HG03060 (cell line): ENCODE data around the gene PKP1.
"Not testable (repeated sequence)": the region's sequence is repeated elsewhere in the genome, so short reads cannot be mapped to it uniquely, and the experiment has no call there.

ENCODE experiments used
- ATAC-seq: cut with Tn5 transposase; IDR thresholded peaks from one replicate; pipeline ENCODE4 v1.9.1; 2021; ENCODE audit warnings: low read depth, moderate number of reproducible peaks; ENCODE audit not compliant: unreplicated experiment

Gene PKP1, protein sequence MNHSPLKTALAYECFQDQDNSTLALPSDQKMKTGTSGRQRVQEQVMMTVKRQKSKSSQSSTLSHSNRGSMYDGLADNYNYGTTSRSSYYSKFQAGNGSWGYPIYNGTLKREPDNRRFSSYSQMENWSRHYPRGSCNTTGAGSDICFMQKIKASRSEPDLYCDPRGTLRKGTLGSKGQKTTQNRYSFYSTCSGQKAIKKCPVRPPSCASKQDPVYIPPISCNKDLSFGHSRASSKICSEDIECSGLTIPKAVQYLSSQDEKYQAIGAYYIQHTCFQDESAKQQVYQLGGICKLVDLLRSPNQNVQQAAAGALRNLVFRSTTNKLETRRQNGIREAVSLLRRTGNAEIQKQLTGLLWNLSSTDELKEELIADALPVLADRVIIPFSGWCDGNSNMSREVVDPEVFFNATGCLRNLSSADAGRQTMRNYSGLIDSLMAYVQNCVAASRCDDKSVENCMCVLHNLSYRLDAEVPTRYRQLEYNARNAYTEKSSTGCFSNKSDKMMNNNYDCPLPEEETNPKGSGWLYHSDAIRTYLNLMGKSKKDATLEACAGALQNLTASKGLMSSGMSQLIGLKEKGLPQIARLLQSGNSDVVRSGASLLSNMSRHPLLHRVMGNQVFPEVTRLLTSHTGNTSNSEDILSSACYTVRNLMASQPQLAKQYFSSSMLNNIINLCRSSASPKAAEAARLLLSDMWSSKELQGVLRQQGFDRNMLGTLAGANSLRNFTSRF

DNA sequence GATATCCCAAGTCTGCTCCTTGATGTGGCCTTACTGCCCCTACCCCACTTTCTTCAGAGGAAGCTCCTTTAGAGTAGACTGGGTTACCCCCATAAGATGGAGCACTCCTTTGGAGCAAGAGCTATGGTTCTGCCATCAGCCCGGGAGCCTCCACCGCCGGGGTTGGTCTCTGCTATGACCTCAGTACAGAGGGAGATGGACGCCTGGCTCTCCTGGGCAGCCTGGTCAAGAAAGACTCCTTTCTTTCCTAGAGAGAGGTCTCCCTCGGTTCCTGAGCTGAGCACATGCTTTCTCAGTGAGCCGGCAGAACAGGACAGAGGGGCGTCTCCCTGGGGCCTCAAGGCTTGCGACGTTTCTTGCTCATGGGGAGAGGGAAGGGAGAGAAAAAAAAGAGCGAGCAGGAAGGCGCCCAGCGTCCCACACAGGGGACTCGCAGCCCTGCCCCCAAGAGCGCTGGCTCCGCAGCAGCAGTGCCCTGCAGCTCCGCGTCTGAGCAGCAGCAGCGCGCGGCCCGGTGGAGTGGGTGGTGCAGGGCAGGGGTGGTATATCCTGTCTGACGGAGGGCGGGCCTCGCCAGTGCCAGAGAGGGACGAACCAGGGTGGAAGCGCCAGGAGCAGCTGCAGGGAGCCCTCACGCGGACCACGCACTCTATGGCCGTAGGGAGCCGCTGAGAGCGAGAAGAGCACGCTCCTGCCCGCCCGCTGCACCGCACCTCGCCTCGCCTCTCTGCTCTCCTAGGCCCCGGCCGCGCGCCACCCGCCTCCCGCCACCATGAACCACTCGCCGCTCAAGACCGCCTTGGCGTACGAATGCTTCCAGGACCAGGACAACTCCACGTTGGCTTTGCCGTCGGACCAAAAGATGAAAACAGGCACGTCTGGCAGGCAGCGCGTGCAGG is at the start of gene PKP1:
Gene PKP1, plus strand, starts transcription at position 576 of the 899 bp plus-strand sequence. Its CDS starts 197 bp downstream, at position 773.
- ATAC-seq, result no peak

DNA sequence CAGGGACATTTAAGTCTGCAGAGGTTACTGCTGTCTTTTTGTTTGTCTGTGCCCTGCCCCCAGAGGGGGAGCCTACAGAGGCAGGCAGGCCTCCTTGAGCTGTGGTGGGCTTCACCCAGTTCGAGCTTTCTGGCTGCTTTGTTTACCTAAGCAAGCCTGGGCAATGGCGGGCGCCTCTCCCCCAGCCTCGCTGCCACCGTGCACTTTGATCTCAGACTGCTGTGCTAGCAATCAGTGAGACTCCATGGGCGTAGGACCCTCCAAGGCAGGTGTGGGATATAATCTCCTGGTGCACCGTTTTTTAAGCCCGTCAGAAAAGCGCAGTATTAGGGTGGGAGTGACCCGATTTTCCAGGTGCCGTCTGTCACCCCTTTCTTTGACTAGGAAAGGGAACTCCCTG is 43.7 kb upstream of the PKP1 start:
- ATAC-seq, result not testable (repeated sequence)

DNA sequence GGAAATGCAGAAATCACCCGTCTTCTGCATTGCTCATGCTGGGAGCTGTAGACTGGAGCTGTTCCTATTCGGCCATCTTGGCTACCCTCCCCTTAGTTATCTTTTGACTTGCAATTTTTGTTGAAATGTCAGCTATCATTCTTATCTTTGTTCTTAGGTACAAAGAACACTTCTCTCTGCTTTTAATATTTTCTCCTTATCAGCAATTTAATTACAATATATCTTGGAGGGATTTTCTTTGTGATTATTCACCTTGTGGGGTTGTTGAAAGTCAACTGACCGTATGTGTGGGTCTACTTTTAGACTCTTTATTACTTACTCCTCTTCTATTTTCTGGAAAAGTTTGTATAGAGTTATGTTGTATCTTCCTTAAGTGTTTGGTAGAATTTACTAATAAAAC is 43.1 kb upstream of the PKP1 start:
- no peak for ATAC-seq

DNA sequence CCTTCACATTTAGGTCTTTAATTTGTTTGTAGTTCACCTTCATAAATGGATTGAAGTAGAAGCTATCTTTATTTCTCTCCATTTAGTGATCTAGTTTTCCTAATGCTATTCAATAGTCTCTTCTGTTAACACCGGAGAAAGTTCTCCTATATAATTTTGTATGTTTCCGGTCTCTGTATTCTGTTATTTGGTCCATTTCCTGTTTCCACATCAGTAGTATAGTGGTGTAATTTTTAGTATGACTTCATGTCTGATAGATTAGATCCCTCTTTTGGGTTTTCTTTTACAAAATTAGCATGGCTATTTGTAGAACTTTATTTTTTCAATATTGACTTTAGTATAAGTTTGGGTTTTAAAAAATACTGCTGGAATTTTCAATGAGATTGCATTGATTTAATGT is 41.6 kb upstream of the PKP1 start:
- no peak for ATAC-seq

DNA sequence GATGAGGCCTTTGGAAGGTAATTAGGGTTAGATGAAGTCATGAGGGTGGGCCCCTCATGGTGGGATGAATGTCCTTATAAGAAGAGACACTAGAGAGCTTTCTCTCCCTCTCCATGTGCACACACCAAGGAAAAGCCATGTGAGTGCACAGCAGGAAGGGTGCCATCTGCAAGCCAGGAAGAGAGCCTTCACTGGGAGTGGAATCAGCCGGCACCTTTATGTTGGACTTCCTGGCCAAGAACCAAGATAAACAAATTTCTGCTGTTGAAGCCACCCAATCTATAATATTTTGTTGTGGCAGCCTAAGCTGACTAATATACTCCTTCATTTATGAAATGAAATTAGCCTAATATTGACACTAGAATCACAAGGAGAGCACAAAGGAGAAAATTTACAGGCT is 38.2 kb upstream of the PKP1 start:
- no peak for ATAC-seq

DNA sequence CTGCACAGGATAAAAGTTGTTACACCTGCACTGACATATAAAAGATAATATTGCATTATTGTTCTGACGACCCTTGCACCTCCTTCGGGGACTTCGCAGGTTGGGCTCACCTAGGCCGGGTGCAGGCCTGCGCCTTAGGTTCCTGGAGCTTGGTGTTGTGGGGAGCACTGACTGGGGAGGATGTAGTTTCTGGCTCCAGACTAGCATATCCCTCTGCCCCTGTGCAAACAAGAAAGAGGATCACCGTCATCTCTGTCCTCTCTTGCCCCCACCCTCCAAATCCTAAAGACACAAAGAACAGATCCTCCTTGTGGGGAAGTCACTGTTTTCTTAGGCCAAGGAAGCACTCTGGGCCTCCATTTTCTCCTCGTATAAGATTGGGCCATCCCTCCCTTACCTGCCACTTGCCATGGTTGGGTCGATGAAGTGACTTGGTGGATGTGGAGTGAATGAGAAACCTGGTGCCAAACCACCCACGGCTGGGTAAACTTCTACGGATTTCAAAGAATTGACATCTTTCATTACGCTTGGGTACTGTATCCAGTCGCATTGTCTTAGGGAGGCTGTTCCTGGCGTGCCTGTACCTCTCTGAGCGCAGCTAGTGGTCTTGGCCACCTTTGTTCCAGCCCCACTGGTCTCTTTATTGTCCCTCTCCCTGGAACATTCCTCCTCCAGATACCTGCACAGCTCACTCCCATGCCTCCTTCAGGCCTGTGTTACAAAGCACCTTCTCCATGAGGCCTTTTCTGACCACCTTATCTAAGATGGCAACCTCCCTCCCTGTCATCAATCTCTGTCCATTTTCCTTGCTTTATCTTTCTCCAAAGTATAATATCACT is 34.4 kb upstream of the PKP1 start:
- ATAC-seq, result no peak

DNA sequence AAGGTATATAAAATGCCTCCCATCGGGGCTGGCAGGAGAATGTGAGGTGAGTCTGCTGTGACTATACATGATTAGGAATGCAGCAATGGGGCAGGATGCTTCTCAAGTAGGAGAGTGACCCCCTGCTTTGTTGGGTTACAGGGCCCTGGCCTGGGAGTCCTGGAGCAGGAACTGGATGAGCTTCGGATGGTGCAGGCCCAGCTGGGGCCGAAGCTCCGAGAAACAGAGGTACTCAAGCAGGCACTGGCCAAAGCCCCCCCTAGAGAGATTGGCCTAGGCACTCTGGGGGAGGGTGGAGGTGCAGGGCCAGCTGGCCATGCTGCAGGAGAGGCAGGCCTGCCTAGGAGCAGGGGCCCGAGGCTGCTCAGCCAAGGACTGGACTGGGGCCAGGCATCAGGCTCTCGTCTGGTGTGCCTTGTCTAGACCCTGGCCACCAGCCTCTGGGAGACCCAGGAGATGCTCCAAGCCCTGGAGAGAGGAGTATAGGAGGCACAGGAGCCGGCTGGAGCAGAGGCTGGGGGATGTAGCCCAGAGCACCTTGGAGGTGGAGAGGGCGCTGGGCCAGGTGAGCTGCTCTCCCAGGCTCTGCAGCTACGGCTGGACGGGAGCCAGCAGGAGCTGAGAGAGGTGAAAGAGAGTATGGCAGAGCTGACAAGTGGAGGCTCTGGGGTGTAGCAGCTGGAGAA is 32.8 kb upstream of the PKP1 start:
- ATAC-seq, result no peak

DNA sequence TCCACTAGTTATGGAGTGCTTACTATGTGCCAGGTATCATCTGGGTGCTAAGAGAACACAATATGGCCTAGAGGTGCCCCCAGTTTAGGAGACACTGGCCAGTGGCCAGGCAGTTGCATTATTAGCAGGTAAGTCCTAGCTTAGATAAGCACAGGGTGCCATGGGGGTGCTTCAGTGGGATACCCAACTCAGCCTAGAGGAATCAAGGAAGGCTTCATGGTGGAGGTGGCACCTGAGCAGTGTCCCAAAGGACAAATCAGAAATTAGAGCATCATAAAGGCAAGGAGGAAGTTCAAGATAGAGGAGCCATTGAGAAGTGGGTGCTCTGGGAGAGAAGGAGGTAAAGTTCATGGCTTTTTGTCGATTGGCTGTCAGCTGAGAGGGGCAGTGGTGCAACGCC is 31.9 kb upstream of the PKP1 start:
- no peak for ATAC-seq

DNA sequence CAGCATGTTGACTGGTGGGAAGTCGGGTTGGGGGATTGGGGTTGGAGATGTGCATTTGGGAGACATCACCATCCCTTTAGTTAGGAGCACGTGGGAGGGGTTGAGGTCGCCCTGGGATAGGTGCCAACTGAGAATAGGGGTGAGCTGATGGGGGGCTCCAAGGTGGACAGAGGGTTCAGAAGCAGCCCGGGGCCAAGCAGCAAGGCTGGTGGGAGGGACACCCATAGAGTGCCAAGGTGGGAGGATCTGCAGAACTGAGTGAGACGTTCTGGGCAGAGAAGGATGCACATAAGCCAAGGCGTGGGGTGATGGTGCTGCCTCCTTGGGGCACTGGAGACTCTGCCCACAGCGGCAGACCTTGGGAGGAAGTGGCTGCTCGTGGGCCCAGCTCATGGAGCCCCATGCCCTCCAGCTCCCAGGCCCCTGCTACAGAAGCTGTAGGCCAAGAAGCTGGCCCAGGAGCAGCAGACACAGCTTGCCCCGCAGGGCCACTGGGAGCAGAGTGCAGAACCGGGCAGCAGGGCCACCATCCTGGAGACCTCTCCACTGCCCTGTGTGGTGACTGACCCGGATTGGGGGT is 31.4 kb upstream of the PKP1 start:
- no peak for ATAC-seq

DNA sequence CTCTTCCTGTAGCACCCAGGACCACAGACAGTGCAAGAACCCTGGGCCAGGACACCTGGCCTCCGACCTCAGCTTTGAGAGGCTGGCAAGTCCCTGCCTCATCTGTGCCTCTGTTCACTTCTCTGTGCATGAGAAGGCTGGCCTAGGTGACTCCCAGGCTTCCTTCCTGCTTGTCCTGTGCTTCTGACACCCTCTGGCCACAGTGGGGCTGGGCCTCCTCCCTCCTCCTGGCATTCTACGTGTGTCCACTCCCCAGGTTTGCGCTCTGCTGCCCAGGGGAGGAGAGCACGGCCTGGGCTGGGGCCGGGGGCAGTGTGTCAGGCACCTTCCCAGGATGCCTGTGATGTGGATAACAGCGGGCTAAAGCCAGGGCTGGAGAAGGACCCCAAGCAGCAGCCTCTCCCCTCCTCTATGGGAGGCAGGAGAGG is 30.3 kb upstream of the PKP1 start:
- no peak for ATAC-seq

DNA sequence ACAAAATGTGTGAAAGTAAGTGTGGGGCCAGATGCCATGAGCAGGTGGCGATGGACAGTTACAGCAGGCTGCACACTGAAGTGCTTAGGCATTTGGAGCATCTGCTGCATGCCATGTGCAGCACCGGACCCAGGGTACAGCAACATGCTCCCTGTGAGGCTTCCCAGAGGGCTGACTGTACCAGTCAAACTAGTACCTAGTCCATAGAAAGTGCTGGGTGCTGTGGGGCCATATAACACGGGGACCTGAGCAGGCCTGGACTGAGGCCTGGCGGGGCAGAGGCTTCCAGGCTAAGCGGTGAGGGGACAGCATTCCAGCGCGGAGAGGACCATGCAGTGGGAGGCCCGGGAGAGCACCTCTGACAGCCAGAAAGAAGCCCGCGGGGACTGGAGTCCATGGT is 29.9 kb upstream of the PKP1 start:
- ATAC-seq, result no peak

DNA sequence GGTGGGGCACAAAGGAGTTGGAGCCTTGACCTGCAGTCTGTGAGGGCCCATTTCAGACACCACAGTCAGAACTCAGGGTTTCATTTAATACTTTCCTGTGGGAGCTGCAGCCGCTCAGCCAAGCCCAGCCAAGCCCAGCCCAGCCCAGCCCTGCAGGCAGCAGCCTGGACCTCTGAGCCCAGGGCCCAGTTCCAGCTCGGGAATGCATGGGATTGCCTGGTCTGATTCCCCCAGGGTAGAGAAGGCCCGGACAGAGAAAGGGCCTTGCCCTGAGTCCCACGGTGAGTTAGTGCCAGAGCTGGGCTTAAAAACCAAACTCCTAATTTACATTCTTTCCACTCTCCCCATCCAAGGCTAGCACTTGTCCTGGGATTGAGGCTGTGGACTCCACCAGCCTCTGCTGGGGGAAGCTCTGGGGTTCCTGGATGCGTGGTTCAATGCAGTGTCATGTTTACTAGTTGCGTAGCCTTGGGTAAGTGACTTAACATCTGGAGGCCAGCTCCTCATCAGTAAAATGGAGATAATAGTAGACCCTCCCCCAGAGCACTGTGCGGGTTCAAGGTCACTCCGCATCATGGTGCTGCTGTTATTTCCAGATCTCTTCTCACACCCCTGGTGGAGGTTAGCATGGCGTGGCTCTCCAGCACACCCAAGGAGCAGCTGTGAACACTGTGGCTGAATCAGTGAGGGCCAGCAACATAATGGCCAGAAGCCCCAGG is 29.2 kb upstream of the PKP1 start:
- no peak for ATAC-seq

DNA sequence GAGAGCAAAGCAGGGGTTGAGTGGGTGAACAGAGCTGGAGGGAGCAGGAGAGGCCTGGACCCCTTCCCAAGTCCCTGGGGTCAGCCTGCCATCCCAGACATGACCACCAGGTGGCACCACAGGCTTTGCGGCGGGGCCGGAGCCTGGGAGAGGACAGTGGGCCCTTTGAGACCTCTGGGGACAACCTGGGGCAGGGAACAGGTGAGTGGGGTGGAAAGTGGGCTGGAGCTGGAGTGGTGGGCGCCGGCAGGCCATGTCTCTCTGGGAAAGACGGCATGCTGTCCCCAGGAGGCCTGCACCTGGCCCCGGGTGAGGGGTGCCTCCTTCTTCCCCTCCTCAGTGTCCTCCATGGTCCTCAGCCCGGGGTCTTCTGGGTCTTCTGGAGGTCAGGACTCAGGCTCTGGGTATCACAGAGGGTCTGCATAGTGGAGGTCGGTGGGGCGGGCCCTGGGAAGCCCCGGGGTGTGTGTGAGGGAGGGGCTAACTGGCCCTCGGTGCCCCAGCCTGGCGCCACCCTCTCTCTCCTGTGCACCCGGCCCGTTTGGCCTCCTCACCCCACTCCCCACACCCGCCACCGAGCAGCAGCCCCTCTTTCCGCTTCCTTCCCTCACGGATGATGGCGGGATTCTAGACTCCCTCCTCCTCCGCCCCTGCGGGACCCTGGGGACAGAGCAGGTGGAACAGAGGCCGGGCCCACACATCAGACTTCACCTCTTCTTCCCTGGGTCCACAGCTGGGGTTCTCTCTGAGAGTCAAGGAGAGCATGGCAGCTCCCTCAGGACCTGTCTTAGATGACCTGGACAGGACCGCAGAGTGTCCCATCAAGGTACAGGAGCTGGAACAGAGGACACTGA is 28.5 kb upstream of the PKP1 start:
- no peak for ATAC-seq

DNA sequence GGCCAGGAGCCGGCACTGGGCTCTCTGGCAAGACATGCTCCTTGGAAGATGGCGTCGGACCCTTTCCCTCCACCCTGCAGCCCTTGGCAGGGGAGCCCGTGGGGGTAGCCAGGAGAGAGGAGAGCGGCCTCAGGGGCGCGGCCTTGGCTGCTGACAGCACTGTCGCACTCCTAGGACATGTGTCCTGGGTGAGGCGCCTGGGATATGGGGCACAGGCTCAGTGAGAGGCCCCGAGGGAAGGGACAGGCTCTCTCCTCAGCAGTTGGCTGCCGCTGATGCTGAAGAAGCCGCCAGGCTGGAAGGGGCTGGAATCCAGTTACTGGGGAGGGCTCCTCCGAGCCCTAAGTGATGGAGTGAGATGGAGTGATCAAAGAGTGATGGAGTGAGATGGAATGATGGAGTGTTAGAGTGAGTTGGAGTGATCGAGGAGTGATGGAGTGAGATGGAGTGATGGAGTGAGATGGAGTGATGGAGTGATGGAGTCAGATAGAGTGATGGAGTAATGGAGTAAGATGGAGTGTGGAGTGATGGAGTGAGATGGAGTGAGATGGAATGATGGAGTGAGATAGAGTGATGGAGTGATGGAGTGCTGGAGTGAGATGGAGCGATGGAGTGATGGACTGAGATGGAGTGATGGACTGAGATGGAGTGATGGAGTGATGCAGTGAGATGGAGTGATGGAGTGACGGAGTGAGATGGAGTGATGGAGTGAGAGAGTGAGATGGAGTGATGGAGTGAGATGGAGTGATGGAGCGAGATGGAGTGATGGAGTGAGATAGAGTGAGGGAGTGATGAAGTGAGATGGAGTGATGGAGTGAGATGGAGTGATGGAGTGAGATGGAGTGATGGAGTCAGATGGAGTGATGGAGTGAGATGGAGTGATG is 27.6 kb upstream of the PKP1 start:
- no peak for ATAC-seq

DNA sequence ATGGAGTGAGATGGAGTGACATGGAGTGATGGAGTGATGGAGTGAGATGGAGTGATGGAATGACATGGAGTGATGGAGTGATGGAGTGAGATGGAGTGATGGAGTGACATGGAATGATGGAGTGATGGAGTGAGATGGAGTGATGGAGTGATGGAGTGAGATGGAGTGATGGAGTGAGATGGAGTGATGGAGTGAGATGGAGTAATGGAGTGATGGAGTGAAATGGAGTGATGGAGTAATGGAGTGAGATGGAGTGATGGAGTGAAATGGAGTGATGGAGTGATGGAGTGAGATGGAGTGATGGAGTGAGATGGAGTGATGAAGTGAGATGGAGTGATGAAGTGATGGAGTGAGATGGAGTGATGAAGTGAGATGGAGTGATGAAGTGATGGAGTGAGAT is 25.2 kb upstream of the PKP1 start:
- not testable (repeated sequence) for ATAC-seq

DNA sequence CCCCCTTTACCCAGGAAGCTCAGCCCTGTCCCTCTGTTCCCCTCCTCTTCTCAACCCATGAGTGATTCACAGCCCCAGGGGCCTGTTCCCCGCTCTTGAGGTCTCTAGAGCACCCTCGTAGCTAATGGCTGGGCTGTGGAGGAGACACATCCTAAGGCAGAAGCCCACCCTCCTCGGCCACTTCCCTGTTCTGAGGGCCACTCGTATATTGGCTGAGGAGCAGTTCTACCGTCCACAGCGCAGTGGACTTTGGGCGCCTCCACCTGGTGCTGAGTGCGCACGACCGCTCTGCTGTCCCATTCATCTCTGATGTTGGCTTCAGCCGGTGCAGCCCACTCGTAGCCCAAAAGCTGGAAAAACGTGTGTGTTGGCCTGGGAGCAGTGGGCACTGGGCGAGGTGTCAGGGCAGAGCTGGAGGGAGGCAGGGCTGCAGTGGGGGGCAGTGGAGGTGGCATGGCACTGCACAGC is 24.5 kb upstream of the PKP1 start:
- ATAC-seq, result no peak
